NT2/D1 (cell line): Measurements from ENCODE around the gene SYNDIG1L.

Experiments
- SUZ12 ChIP-seq: IDR thresholded peaks from 2 replicates; pipeline ENCODE4 v1.6.1; 2011; ENCODE audit not compliant: insufficient read length, insufficient read depth; ENCODE audit errors: extremely low read depth
- YY1 ChIP-seq: IDR thresholded peaks from 2 replicates; pipeline ENCODE4 v1.6.1; 2011; ENCODE audit not compliant: insufficient read length, insufficient read depth

DNA sequence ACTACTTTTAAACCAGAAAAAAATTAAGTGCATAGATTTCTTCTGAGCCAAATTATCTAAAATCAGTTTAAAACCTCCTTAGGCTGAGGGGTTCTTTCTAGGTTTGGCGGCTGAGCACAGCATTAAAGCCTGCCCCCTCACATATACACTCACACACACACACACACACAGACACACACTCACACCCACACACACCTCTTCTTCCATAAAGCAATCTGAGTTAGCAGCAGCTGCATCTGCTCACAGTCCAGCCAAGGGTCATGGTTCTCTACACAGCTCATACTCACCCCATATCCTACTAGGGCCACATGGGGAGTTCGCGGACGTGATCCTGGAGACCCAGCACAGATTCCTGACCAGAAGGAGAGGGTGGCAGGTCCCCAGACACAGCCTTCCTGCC lies 12.4 kb downstream of the SYNDIG1L start:
- TF ChIP-seq YY1 (no peak), SUZ12 (no peak)
